ENCODE results near the gene NELL1. TPM values are rescaled to one million over a fixed set of nuclear protein-coding genes. Genes with fewer than 3 reads are reported as not detected.

Gene NELL1
- total RNA-seq, 4 donors from 2014 or later: not detected

GRCh38 chr11:20894296-20894695, 224.9 kb downstream of the NELL1 start:
- Histone ChIP-seq H3K27me3 (no peaks in the 10 kb centered on the region), H3K9me3 (no peaks in the 10 kb centered on the region), H3K4me3 (no peak overlapping the region), H3K36me3 (no peaks in the 10 kb centered on the region), H3K4me1 (no peaks in the 10 kb centered on the region), H3K27ac (no peak overlapping the region)
- ATAC-seq (no peak), DNase-seq (no peak)
- TF ChIP-seq POLR2A (IDR thresholded peaks at IDR 0.05) (no peak), CTCF (IDR thresholded peaks at IDR 0.05 in 4 of 5, conservative IDR thresholded peaks at IDR 0.05 in 1 of 5) (no peak)
- in situ Hi-C loops (cut with MboI; ENCODE audit: low sequenced_read_pairs in 4 of 4) (no loop called here), intact Hi-C loops (cut with DNase I; ENCODE audit: low total_unique reads) (no loop called here)

- no peak for DNase-seq
Measured at GRCh38 chr11:20909995-20910726, 240.8 kb downstream of the NELL1 start.

GRCh38 chr11:20910733-20911132, 241.3 kb downstream of the NELL1 start:
- no peak for TF ChIP-seq POLR2A (IDR thresholded peaks at IDR 0.05)
- no peak for TF ChIP-seq CTCF (IDR thresholded peaks at IDR 0.05 in 4 of 5, conservative IDR thresholded peaks at IDR 0.05 in 1 of 5)
- in situ Hi-C loops (cut with MboI; ENCODE audit: low sequenced_read_pairs in 4 of 4): no loop called here
- intact Hi-C loops (cut with DNase I; ENCODE audit: low total_unique reads): no loop called here
- DNase-seq (no peak), ATAC-seq (no peak)
- Histone ChIP-seq H3K9me3 (no peaks in the 10 kb centered on the region), H3K4me1 (no peaks in the 10 kb centered on the region), H3K4me3 (no peak overlapping the region), H3K36me3 (no peaks in the 10 kb centered on the region), H3K27me3 (no peaks in the 10 kb centered on the region), H3K27ac (no peak overlapping the region)

More at GRCh38 chr11:20909995-20910726, 240.8 kb downstream of the NELL1 start:
- no peaks in the 10 kb centered on the region for H3K4me1 ChIP-seq
- no peaks in the 10 kb centered on the region for H3K36me3 ChIP-seq
- in situ Hi-C loops (cut with MboI; ENCODE audit: low sequenced_read_pairs in 4 of 4): no loop called here
- H3K4me3 ChIP-seq: no peak overlapping the region
- no peak overlapping the region for H3K27ac ChIP-seq
- TF ChIP-seq POLR2A (IDR thresholded peaks at IDR 0.05): no peak
- H3K9me3 ChIP-seq: no peaks in the 10 kb centered on the region
- intact Hi-C loops (cut with DNase I; ENCODE audit: low total_unique reads): no loop called here
- no peaks in the 10 kb centered on the region for H3K27me3 ChIP-seq
- no peak for ATAC-seq

DNA sequence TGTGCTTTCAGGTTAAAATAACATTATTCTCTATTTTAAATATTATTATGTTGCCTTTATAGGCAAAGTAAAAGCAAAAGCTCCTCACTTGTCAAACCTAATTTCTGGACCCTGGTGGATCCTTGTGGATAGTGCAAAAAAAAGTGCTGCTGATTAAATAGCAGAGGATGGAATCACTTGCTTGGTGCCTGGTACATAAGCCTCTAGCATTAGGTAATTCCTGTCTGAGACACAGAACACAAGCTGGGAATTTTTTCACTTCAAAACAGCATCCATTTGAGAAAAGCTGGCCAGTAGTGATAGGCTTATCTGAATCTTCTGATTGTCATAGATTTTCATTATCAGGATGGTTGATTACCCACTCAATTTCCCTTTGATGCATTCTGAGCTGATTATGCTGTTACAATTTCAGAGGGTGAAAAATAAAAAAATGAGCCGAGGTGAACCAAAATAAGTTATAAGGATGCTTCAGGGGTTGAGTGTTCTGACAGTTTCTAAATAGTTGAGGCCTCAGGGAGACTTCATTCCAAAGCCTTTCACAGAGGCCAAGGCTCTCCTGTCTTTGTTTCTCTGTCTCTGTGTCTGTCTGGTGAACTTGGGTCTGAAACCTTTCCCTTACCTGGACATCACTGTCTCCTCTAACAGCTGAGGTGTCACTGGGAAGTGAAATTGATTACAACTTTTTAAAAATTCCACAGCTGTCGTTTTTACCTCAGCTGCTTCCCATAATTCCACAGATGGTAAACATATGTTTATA, 242.9 kb downstream of the NELL1 start:
- no peak for TF ChIP-seq POLR2A (IDR thresholded peaks at IDR 0.05)
- no peak for TF ChIP-seq CTCF (IDR thresholded peaks at IDR 0.05 in 4 of 5, conservative IDR thresholded peaks at IDR 0.05 in 1 of 5)
- in situ Hi-C loops (cut with MboI; ENCODE audit: low sequenced_read_pairs in 4 of 4) (no loop called here), intact Hi-C loops (cut with DNase I; ENCODE audit: low total_unique reads) (no loop called here)
- Histone ChIP-seq H3K36me3 (no peaks in the 10 kb centered on the region), H3K4me3 (no peak overlapping the region), H3K27me3 (no peaks in the 10 kb centered on the region), H3K27ac (no peak overlapping the region), H3K9me3 (no peaks in the 10 kb centered on the region), H3K4me1 (no peaks in the 10 kb centered on the region)
- ATAC-seq (no peak), DNase-seq (no peak)

DNA sequence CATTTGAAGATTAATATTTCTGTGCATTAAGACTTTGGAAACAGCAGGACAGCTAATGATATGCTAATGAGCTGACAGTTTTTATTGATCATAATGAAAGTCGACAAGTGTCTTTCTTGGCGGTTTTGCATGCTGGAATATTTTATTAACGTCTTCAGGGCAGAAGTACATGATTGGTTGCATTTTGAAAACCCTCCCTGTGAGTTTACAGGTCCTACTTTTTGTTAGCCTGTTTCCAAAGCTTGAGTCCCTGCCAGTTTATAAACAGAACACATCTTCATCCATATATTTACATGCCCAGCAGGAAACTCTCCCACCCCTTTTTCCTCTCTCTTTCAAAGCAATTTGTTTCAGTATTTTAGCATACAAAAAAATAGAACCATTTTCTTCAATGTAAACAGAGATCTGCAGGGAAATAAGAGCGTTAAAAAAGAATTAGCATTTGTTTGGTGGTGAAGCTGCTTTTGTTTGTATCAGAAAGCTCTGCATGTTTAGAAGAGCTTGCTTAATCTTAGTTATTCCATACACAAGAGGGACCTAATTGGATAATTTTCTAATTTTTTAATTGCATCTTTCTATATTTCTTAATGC, 243.6 kb downstream of the NELL1 start:
- no peaks in the 10 kb centered on the region for H3K9me3 ChIP-seq
- intact Hi-C loops (cut with DNase I; ENCODE audit: low total_unique reads) (no loop called here), in situ Hi-C loops (cut with MboI; ENCODE audit: low sequenced_read_pairs in 4 of 4) (no loop called here)
- no peak for TF ChIP-seq POLR2A (IDR thresholded peaks at IDR 0.05)
- no peak for TF ChIP-seq CTCF (IDR thresholded peaks at IDR 0.05 in 4 of 5, conservative IDR thresholded peaks at IDR 0.05 in 1 of 5)
- no peaks in the 10 kb centered on the region for H3K4me1 ChIP-seq
- H3K36me3 ChIP-seq: no peaks in the 10 kb centered on the region
- ATAC-seq: no peak
- H3K27me3 ChIP-seq: no peaks in the 10 kb centered on the region
- no peak overlapping the region for H3K4me3 ChIP-seq
- H3K27ac ChIP-seq: no peak overlapping the region
- no peak for DNase-seq
